NCI-H1930 (cell line): ENCODE data around the gene SMTN.
"Not testable (repeated sequence)": the region's sequence is repeated elsewhere in the genome, so short reads cannot be mapped to it uniquely, and the experiment has no call there.

Source experiments
- DNase-seq, 2 experiments: peaks; one replicate each; lab custom pipeline; 2025; lab: John Stamatoyannopoulos, UW

Gene SMTN

GRCh38 chr22:31080848-31081649, at the start of gene SMTN:
Gene SMTN (plus strand): TSS chr22:31081318. CDS start chr22:31083259, 1,941 bp downstream.
- DNase-seq, result peak; percentile 80 to 84

- no peak for DNase-seq
Observed at GRCh38 chr22:31036671-31037550, 44.2 kb upstream of the SMTN start.

GRCh38 chr22:31038686-31039085, 42.4 kb upstream of the SMTN start:
- DNase-seq, result no peak

- DNase-seq, result no peak
Observed at GRCh38 chr22:31039393-31039792, 41.7 kb upstream of the SMTN start.

GRCh38 chr22:31040542-31041398, 40.3 kb upstream of the SMTN start:
- DNase-seq, result no peak

- no peak for DNase-seq
Observed at GRCh38 chr22:31044262-31044861, 36.8 kb upstream of the SMTN start.

GRCh38 chr22:31045900-31046538, 35.1 kb upstream of the SMTN start:
- no peak for DNase-seq

GRCh38 chr22:31046539-31047226, 34.4 kb upstream of the SMTN start:
- no peak for DNase-seq

GRCh38 chr22:31048570-31048969, 32.5 kb upstream of the SMTN start:
- no peak for DNase-seq

GRCh38 chr22:31049815-31050420, 31.2 kb upstream of the SMTN start:
- no peak for DNase-seq

- no peak for DNase-seq
Observed at GRCh38 chr22:31055117-31055634, 25.9 kb upstream of the SMTN start.

GRCh38 chr22:31055635-31056159, 25.4 kb upstream of the SMTN start:
- no peak for DNase-seq

- no peak for DNase-seq
Observed at GRCh38 chr22:31056986-31057599, 24.0 kb upstream of the SMTN start.

- not testable (repeated sequence) for DNase-seq
Observed at GRCh38 chr22:31059663-31060062, 21.5 kb upstream of the SMTN start.

- no peak for DNase-seq
Observed at GRCh38 chr22:31062566-31063230, 18.4 kb upstream of the SMTN start.

GRCh38 chr22:31064369-31064768, 16.7 kb upstream of the SMTN start:
- DNase-seq, result no peak

- DNase-seq, result no peak
Observed at GRCh38 chr22:31068970-31069369, 12.1 kb upstream of the SMTN start.

- not testable (repeated sequence) for DNase-seq
Observed at GRCh38 chr22:31069691-31070314, 11.3 kb upstream of the SMTN start.
